ENCODE measurements around the gene NELL1. TPM values are rescaled to one million over a fixed set of nuclear protein-coding genes. Genes with fewer than 3 reads are reported as not detected.

The NELL1 gene
- total RNA-seq, 1 donor from 2014 or later, result 0.29 TPM

- no peaks in the 10 kb centered on the region for H3K36me3 Mint-ChIP-seq (ENCODE audit: unreplicated experiment)
- no peaks in the 10 kb centered on the region for H3K27me3 Mint-ChIP-seq (ENCODE audit: unreplicated experiment)
- TF ChIP-seq, protein P1, sequence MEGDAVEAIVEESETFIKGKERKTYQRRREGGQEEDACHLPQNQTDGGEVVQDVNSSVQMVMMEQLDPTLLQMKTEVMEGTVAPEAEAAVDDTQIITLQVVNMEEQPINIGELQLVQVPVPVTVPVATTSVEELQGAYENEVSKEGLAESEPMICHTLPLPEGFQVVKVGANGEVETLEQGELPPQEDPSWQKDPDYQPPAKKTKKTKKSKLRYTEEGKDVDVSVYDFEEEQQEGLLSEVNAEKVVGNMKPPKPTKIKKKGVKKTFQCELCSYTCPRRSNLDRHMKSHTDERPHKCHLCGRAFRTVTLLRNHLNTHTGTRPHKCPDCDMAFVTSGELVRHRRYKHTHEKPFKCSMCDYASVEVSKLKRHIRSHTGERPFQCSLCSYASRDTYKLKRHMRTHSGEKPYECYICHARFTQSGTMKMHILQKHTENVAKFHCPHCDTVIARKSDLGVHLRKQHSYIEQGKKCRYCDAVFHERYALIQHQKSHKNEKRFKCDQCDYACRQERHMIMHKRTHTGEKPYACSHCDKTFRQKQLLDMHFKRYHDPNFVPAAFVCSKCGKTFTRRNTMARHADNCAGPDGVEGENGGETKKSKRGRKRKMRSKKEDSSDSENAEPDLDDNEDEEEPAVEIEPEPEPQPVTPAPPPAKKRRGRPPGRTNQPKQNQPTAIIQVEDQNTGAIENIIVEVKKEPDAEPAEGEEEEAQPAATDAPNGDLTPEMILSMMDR (IDR thresholded peaks at IDR 0.05; ENCODE audit: partially characterized antibody, unreplicated experiment), result no peak
- no peak overlapping the region for H3K4me3 Mint-ChIP-seq (ENCODE audit: unreplicated experiment)
- no peaks in the 10 kb centered on the region for H3K4me1 Mint-ChIP-seq (ENCODE audit: low read depth, unreplicated experiment)
- H3K9me3 Mint-ChIP-seq (ENCODE audit: unreplicated experiment), result no peaks in the 10 kb centered on the region
- H3K27ac Mint-ChIP-seq (ENCODE audit: unreplicated experiment), result no peak overlapping the region
- no peak for DNase-seq
These were observed 452.6 kb downstream of the NELL1 start for GRCh38 chr11:21121991-21122390.

GRCh38 chr11:21122523-21122922 is 453.1 kb downstream of the NELL1 start:
- H3K4me3 Mint-ChIP-seq (ENCODE audit: unreplicated experiment), result no peak overlapping the region
- no peaks in the 10 kb centered on the region for H3K27me3 Mint-ChIP-seq (ENCODE audit: unreplicated experiment)
- no peaks in the 10 kb centered on the region for H3K4me1 Mint-ChIP-seq (ENCODE audit: low read depth, unreplicated experiment)
- H3K36me3 Mint-ChIP-seq (ENCODE audit: unreplicated experiment), result no peaks in the 10 kb centered on the region
- TF ChIP-seq, protein P1 (IDR thresholded peaks at IDR 0.05; ENCODE audit: partially characterized antibody, unreplicated experiment), result no peak
- H3K27ac Mint-ChIP-seq (ENCODE audit: unreplicated experiment), result no peak overlapping the region
- DNase-seq, result no peak
- no peaks in the 10 kb centered on the region for H3K9me3 Mint-ChIP-seq (ENCODE audit: unreplicated experiment)

- TF ChIP-seq, protein P1 (IDR thresholded peaks at IDR 0.05; ENCODE audit: partially characterized antibody, unreplicated experiment), result no peak
- DNase-seq, result no peak
- Mint-ChIP-seq H3K4me1 (ENCODE audit: low read depth, unreplicated experiment) (no peaks in the 10 kb centered on the region), H3K27me3 (ENCODE audit: unreplicated experiment) (peaks cover 2% of the 10 kb centered on the region), H3K4me3 (ENCODE audit: unreplicated experiment) (no peak overlapping the region), H3K36me3 (ENCODE audit: unreplicated experiment) (no peaks in the 10 kb centered on the region), H3K27ac (ENCODE audit: unreplicated experiment) (no peak overlapping the region), H3K9me3 (ENCODE audit: unreplicated experiment) (no peaks in the 10 kb centered on the region)
These were observed 462.8 kb downstream of the NELL1 start for GRCh38 chr11:21132146-21132720.

DNA sequence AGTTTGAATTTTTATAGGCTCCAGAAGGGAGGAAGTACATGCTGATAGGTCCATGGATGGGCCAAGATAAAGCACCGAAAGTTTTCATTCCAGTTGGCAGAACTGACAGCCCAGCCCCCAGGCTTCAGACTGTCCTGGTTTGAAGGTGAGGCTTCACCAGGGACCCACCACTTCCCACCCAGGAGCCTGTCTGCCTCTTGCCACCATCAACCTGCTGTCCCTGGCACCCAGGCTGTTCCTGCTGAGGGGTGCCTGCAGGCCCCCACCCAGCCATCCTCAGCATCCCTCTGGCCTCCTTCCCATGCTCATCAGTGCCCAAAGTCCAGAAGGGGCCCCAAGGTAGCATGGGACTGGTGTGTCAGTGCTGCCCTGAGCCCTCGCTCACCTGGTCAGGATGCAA is 463.9 kb downstream of the NELL1 start:
- TF ChIP-seq, protein P1 (IDR thresholded peaks at IDR 0.05; ENCODE audit: partially characterized antibody, unreplicated experiment), result no peak
- Mint-ChIP-seq H3K9me3 (ENCODE audit: unreplicated experiment) (no peaks in the 10 kb centered on the region), H3K4me1 (ENCODE audit: low read depth, unreplicated experiment) (no peaks in the 10 kb centered on the region), H3K27ac (ENCODE audit: unreplicated experiment) (no peak overlapping the region), H3K36me3 (ENCODE audit: unreplicated experiment) (no peaks in the 10 kb centered on the region), H3K4me3 (ENCODE audit: unreplicated experiment) (no peak overlapping the region), H3K27me3 (ENCODE audit: unreplicated experiment) (peaks cover 2% of the 10 kb centered on the region)
- no peak for DNase-seq

GRCh38 chr11:21133722-21134121 is 464.3 kb downstream of the NELL1 start:
- Mint-ChIP-seq H3K9me3 (ENCODE audit: unreplicated experiment) (no peaks in the 10 kb centered on the region), H3K4me3 (ENCODE audit: unreplicated experiment) (no peak overlapping the region), H3K36me3 (ENCODE audit: unreplicated experiment) (no peaks in the 10 kb centered on the region), H3K4me1 (ENCODE audit: low read depth, unreplicated experiment) (no peaks in the 10 kb centered on the region), H3K27ac (ENCODE audit: unreplicated experiment) (no peak overlapping the region), H3K27me3 (ENCODE audit: unreplicated experiment) (peaks cover 2% of the 10 kb centered on the region)
- TF ChIP-seq, protein P1 (IDR thresholded peaks at IDR 0.05; ENCODE audit: partially characterized antibody, unreplicated experiment), result no peak
- DNase-seq, result no peak
